Nephron progenitor cell (in vitro differentiated cells): Measurements from ENCODE around the gene ANKRD63.

Experiments used
- DNase-seq: peaks from one replicate; pipeline ENCODE4 v3.0.0; 2021
- H3K27ac Mint-ChIP-seq: 2 replicates; pipeline ENCODE4 v1.8.0; 2021; ENCODE audit warnings: mild to moderate bottlenecking, moderate library complexity, mixed read lengths
- H3K27me3 Mint-ChIP-seq: 2 replicates; pipeline ENCODE4 v1.8.0; 2021; ENCODE audit warnings: mild to moderate bottlenecking, low read depth, mixed read lengths; ENCODE audit not compliant: poor library complexity
- H3K36me3 Mint-ChIP-seq: 2 replicates; pipeline ENCODE4 v1.8.0; 2021; ENCODE audit warnings: low read depth, mixed read lengths
- H3K4me1 Mint-ChIP-seq: 2 replicates; pipeline ENCODE4 v1.8.0; 2021; ENCODE audit warnings: mixed read lengths
- H3K4me3 Mint-ChIP-seq: 2 replicates; pipeline ENCODE4 v1.8.0; 2021; ENCODE audit warnings: mild to moderate bottlenecking, moderate library complexity, mixed read lengths
- H3K9me3 Mint-ChIP-seq: 2 replicates; pipeline ENCODE4 v1.8.0; 2021; ENCODE audit warnings: mild to moderate bottlenecking, moderate library complexity, mixed read lengths
- TF ChIP-seq, protein P1 (sequence below): fragments of 200-600 bp; sonication (generic); IDR thresholded peaks from 2 replicates; pipeline ENCODE4 v1.5.0; 2021; ENCODE audit warnings: antibody characterized with exemption

Gene ANKRD63

GRCh38 chr15:40317580-40317979, 34.7 kb upstream of the ANKRD63 start:
- no peaks in the 10 kb centered on the region for H3K36me3 Mint-ChIP-seq

DNA sequence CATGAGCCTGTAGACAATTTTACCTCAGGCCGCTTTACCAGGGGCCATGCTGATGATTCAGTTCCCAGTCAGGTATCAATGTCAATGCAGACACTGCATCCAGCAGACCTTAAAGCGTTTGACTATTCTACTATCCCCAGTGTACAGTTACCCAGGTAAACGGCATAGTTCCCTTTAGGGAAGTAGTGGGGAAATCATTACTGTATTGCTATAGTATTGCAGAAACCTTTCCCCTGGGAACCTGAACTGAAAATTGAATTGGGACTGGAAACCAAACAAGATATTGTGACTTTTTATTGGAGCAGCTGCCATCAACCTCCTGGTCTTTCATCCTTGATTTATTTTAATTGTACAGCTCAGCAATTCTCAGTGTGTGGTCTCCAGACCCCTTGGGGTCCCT, 34.1 kb upstream of the ANKRD63 start:
- TF ChIP-seq, protein P1, sequence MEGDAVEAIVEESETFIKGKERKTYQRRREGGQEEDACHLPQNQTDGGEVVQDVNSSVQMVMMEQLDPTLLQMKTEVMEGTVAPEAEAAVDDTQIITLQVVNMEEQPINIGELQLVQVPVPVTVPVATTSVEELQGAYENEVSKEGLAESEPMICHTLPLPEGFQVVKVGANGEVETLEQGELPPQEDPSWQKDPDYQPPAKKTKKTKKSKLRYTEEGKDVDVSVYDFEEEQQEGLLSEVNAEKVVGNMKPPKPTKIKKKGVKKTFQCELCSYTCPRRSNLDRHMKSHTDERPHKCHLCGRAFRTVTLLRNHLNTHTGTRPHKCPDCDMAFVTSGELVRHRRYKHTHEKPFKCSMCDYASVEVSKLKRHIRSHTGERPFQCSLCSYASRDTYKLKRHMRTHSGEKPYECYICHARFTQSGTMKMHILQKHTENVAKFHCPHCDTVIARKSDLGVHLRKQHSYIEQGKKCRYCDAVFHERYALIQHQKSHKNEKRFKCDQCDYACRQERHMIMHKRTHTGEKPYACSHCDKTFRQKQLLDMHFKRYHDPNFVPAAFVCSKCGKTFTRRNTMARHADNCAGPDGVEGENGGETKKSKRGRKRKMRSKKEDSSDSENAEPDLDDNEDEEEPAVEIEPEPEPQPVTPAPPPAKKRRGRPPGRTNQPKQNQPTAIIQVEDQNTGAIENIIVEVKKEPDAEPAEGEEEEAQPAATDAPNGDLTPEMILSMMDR, result no peak
- Mint-ChIP-seq H3K4me1 (peaks cover 8% of the 10 kb centered on the region), H3K9me3 (peaks cover 4% of the 10 kb centered on the region), H3K27me3 (peaks cover 82% of the 10 kb centered on the region), H3K4me3 (no peak overlapping the region), H3K36me3 (no peaks in the 10 kb centered on the region), H3K27ac (no peak overlapping the region)
- no peak for DNase-seq

More at GRCh38 chr15:40317580-40317979, 34.7 kb upstream of the ANKRD63 start:
- Mint-ChIP-seq H3K4me3 (no peak overlapping the region), H3K9me3 (peaks cover 4% of the 10 kb centered on the region), H3K27me3 (peaks cover 82% of the 10 kb centered on the region), H3K27ac (no peak overlapping the region), H3K4me1 (peaks cover 15% of the 10 kb centered on the region)
- TF ChIP-seq, protein P1, result no peak
- DNase-seq, result no peak

DNA sequence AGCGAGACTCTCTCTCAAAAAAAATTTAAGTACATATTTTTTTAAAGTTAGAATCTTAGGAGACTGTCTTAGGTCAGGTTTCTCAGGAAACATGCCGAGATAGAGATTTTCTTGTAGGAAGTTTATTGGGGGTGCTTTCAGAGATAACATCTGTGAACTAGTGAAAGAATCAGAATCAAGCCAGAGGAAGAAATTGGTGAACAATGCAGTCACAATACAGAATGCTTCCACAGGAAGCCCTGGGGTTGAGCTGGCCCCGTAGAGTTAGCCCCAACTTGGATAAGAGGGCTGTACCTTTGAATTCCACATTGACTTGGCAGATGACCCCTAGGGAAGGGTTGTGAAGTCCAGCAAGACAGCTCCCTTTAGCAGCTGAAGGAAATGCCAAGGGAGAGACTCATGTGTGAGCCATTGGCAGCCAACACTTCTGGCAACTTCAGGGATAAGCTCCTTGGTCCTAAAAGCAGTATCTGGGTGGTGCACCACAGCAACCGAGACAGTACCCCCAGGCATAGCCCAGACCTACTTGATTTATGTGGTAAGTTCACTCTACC, 31.9 kb upstream of the ANKRD63 start:
- TF ChIP-seq, protein P1, result no peak
- Mint-ChIP-seq H3K27ac (no peak overlapping the region), H3K36me3 (no peaks in the 10 kb centered on the region), H3K4me3 (no peak overlapping the region), H3K27me3 (peaks cover 84% of the 10 kb centered on the region), H3K4me1 (peaks cover 2% of the 10 kb centered on the region), H3K9me3 (no peaks in the 10 kb centered on the region)
- DNase-seq, result no peak

GRCh38 chr15:40313531-40314398, 30.9 kb upstream of the ANKRD63 start:
- Mint-ChIP-seq H3K27me3 (peaks cover 86% of the 10 kb centered on the region), H3K27ac (no peak overlapping the region), H3K4me1 (peaks cover 13% of the 10 kb centered on the region), H3K36me3 (no peaks in the 10 kb centered on the region), H3K9me3 (no peaks in the 10 kb centered on the region), H3K4me3 (no peak overlapping the region)
- TF ChIP-seq, protein P1, result no peak
- no peak for DNase-seq

- TF ChIP-seq, protein P1, result no peak
- H3K4me1 Mint-ChIP-seq, result peaks cover 25% of the 10 kb centered on the region
- no peak for DNase-seq
- peaks cover 82% of the 10 kb centered on the region for H3K27me3 Mint-ChIP-seq
- H3K27ac Mint-ChIP-seq, result no peak overlapping the region
- H3K4me3 Mint-ChIP-seq, result no peak overlapping the region
- no peaks in the 10 kb centered on the region for H3K36me3 Mint-ChIP-seq
- no peaks in the 10 kb centered on the region for H3K9me3 Mint-ChIP-seq
These were observed 29.7 kb upstream of the ANKRD63 start for GRCh38 chr15:40312370-40313158.
